H1 (cell line): ENCODE results near the gene RPUSD1. TPM values are rescaled to one million over a fixed set of nuclear protein-coding genes. Genes with fewer than 3 reads are reported as not detected.

Experiments used
- BRCA1 ChIP-seq: IDR thresholded peaks from 2 replicates; pipeline ENCODE4 v1.6.1; 2012; ENCODE audit warnings: low read depth, low read length, improper control_type of control experiment
- CHD7 ChIP-seq: fragments of 300-600 bp; sonication (generic); IDR thresholded peaks from 2 replicates; pipeline ENCODE4 v1.7.1; 2012; ENCODE audit warnings: low read length, moderate library complexity, mild to moderate bottlenecking, inconsistent platforms; ENCODE audit not compliant: insufficient replicate concordance
- GABPA ChIP-seq: IDR thresholded peaks from 2 replicates; pipeline ENCODE4 v1.6.1; 2011; ENCODE audit warnings: mild to moderate bottlenecking, low read length, moderate library complexity, borderline replicate concordance; ENCODE audit not compliant: insufficient read depth
- SAP30 ChIP-seq: fragments of 300-600 bp; sonication (generic); IDR thresholded peaks from 2 replicates; pipeline ENCODE4 v1.7.1; 2012; ENCODE audit warnings: low read length, moderate library complexity, mild to moderate bottlenecking, inconsistent platforms; ENCODE audit not compliant: insufficient read depth, insufficient replicate concordance
- TEAD4 ChIP-seq: IDR thresholded peaks from 2 replicates; pipeline ENCODE4 v1.6.1; 2012; ENCODE audit warnings: low read depth, low read length, inconsistent platforms, mixed read lengths
- polyA plus RNA-seq, 7 experiments: library from polyadenylated mRNA; depleted of rRNA in 3 of 7; stranded (reverse) in 5 of 7; unstranded in 2 of 7; fragments of >200 nt in 5 of 7; fragments of 200-250 nt in 2 of 7; gene quantifications; 1 replicate in 5 of 7; 2 replicates in 1 of 7; 4 replicates in 1 of 7; pipeline versions ENCODE4 v1.2.1 to v1.2.3, GENCODE V29; 2011 to 2013; ENCODE audit warnings: missing spikeins in 2 of 7, mixed read lengths in 2 of 7
- total RNA-seq: library from RNA; stranded (reverse); fragmentation: NEBNext Ultra II Directional; extraction: Animal tissue kit (Norgen Biotek cat#: 25700); gene quantifications from 2 replicates; pipeline ENCODE4 v1.2.1, GENCODE V29; 2021

RPUSD1 gene
- total and polyA plus RNA-seq, 2 of the 8 experiments (the other 6 are each of a cell fraction or from before 2014, with no cell fraction given), result 32.2 to 61.8 TPM

GRCh38 chr16:828891-829290, 40.7 kb upstream of the RPUSD1 start (continued):
- no peak for TF ChIP-seq CHD7
- no peak for TF ChIP-seq TEAD4
- no peak for TF ChIP-seq GABPA
- no peak for TF ChIP-seq SAP30
- no peak for TF ChIP-seq BRCA1
- TF ChIP-seq, all 59 proteins: peak for 0
